ENCODE measurements around the gene OXCT1.
"Not testable (repeated sequence)": the region's sequence is repeated elsewhere in the genome, so short reads cannot be mapped to it uniquely, and the experiment has no call there.

Gene OXCT1

DNA sequence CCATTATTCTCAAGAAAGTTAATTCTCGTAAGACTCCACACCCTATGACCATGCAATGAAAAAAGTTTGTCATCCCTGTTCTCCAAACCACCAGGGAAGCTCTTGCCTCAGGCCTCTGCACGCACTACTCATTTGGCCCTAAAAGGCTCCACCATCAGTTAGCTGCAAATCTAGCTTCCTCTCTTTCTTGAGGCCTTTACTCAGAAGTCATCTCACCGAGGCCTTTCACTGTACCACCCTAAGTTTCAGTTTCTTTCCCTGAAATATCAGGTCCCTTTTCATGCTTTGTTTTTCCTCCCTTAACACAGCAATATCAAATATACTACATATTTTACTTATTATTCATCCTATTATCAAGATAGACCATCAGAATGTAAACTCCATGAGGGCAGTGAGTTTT lies 39.1 kb downstream of the OXCT1 start:
- DNase-seq (ENCODE audit: low read depth in 3 of 3, low spot score in 1 of 3), result no peak

DNA sequence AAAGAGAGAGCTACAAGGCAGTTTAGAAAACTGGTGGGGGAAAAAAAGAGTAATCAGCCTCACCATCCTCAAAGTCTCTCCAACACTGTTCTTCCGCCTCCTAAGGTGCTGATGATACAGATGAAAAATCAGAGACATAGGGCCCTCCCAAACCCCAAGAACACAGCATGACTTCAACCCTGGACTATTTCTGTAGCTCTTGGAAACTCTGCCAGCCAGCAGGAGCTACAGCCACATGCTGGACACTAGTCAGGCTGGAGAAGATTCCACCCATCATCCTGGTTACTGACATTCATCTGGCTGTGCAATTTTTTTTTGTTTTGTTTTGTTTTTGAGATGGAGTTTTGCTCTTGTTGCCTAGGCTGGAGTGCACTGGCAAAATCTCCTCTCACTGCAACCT lies 42.4 kb downstream of the OXCT1 start:
- DNase-seq (ENCODE audit: low read depth in 3 of 3, low spot score in 1 of 3), result no peak

DNA sequence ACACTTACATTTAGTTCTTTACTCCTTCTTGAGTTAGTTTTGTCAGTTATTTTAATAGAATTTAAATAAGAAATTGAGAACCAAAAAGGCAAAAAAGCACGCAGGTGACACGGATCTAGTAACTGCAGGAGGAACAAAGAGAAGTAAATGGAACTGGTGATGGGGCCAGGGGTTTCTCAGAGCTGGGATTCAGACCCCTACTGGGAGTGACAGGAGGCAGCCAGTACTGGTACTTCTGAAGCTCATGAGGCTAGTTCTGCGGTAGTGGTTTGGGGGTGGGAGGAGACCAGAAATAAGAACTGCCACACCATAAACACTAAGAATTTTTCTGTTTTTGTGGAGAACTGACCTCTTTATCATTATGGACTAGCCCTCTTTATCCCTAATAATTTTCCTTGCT lies 48.2 kb downstream of the OXCT1 start:
- DNase-seq (ENCODE audit: low read depth in 3 of 3, low spot score in 1 of 3), result no peak

- DNase-seq (ENCODE audit: low read depth in 3 of 3, low spot score in 1 of 3), result no peak
These were observed 49.2 kb downstream of the OXCT1 start for GRCh38 chr5:41821051-41821450.

DNA sequence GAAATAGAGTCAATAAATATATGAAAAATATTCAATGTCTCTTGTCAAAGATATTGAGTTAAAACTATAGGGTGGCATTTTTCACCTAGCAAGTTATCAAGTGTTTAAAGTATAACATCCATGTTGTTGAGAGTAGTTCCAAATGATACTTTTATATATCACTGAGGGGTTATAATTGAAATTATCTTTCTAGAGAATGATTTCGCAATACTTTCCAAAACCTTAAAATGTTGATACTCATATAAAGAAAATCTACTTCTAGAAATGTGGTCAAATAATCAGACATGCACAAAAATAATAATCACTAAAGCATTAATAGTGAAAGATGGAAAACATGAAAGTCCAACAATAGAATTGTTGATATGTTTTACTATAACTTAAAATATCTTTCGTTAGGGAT lies 50.1 kb downstream of the OXCT1 start:
- no peak for DNase-seq (ENCODE audit: low read depth in 3 of 3, low spot score in 1 of 3)

- no peak for DNase-seq (ENCODE audit: low read depth in 3 of 3, low spot score in 1 of 3)
These were observed 52.5 kb downstream of the OXCT1 start for GRCh38 chr5:41817625-41818301.

GRCh38 chr5:41815663-41816229 lies 54.5 kb downstream of the OXCT1 start:
- no peak for DNase-seq (ENCODE audit: low read depth in 3 of 3, low spot score in 1 of 3)

- no peak for DNase-seq (ENCODE audit: low read depth in 3 of 3, low spot score in 1 of 3)
These were observed 55.0 kb downstream of the OXCT1 start for GRCh38 chr5:41815261-41815660.

- DNase-seq (ENCODE audit: low read depth in 3 of 3, low spot score in 1 of 3), result not testable (repeated sequence)
These were observed 55.9 kb downstream of the OXCT1 start for GRCh38 chr5:41814306-41814705.

DNA sequence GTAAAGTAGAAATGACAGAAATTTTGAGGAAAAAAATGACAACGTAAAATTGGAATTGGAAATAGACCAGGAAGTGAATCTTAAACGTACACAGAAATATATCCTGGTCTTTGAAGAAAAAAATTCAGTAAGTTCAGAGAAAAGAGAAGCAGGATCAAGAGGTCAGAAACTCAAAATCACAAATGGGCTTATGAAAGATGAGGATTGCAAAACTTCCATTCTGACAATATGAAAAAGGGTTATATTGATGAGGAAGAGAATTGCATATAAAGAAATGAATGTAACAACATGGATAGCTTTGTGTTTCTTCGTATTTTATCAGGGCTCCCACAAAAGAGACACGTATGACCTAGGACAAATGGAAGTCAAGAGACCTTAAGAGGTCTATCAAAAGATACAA lies 58.1 kb downstream of the OXCT1 start:
- DNase-seq (ENCODE audit: low read depth in 3 of 3, low spot score in 1 of 3), result no peak

DNA sequence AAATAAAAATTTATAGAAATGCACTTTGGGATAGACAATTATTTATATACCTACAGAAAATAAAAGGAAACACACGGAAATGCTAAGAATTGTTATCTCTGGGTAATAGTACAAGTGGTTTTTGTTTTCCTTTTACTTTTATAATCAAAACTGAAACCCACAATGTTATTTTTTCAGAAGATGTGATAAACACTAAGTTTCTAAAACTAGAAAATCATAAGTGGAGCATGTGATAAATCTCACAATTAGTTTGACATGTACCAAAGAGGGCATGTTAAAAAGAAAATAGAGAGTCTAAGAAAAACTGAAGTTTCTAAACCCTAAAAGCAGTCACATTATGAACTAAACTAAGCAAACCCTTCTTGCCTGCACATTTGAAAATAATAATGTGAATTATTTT lies 61.1 kb downstream of the OXCT1 start:
- DNase-seq (ENCODE audit: low read depth in 3 of 3, low spot score in 1 of 3), result no peak

DNA sequence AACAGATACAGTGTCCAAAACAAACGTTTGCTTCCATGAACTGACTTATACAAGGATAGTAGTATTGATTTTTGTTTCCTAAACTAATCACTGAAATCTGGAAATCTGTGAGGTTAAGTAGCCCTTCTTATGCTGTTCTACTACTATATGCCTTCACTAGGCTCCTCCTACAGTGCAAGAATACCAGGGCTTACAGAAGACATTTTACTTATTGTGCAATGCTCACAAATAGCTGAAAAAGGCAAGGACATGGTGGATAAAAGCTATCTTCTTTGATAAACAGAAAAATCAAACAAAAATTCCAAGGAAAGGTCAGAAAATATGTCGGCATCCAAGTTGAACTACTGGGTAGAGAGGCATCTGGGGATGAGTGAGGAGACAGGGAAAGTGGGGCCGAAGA lies 61.9 kb downstream of the OXCT1 start:
- DNase-seq (ENCODE audit: low read depth in 3 of 3, low spot score in 1 of 3), result no peak

DNA sequence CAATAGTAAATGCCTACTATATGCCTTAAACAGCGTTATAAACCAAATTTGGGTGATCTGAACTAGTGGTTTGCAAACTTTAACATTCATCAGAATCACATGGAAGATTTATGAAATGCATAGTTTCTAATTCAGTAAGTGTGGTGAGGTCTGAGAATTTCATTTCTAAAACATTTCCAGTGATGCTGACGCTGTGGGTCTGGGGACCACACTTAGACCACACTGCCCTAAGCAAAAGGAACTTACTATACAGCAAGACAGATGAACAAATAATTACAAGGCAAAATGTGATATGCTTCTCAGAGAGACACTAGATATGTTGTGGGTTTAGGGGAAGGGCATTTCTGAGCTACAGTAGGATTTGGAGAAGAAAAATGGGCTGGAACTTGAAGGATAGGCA lies 72.6 kb downstream of the OXCT1 start:
- no peak for DNase-seq (ENCODE audit: low read depth in 3 of 3, low spot score in 1 of 3)

GRCh38 chr5:41796061-41796460 lies 74.2 kb downstream of the OXCT1 start:
- no peak for DNase-seq (ENCODE audit: low read depth in 3 of 3, low spot score in 1 of 3)

GRCh38 chr5:41795125-41795524 lies 75.1 kb downstream of the OXCT1 start:
- no peak for DNase-seq (ENCODE audit: low read depth in 3 of 3, low spot score in 1 of 3)

GRCh38 chr5:41794471-41794870 lies 75.8 kb downstream of the OXCT1 start:
- DNase-seq (ENCODE audit: low read depth in 3 of 3, low spot score in 1 of 3), result no peak

DNA sequence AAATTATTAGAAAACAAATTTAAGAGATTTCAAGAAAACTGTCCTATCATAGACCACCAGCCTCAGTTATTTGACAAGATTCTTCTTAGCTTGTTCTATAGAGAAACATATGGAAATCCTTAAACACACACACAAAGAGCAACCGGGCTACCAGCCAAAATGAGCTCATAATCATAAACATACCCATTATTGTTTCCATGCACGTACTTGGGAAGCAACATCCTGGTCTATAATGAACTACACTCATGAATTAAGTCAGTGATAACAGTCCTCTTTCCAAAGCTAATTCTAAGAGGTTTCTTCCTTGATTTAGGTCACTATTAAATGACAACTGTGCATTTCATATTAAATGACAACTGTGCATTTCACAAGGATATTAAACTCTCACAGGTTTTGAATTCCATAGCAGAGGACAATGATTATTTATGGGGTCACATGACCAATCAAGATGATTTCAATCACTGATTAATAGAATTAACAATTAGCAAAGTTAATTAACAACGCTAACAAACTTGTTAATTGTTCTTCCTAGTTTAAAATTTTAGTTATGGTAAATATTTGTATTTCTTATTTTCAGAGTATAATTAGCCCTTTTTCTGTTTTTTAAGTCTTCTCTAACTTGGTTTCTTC lies 77.0 kb downstream of the OXCT1 start:
- no peak for DNase-seq (ENCODE audit: low read depth in 3 of 3, low spot score in 1 of 3)

- no peak for DNase-seq (ENCODE audit: low read depth in 3 of 3, low spot score in 1 of 3)
These were observed 80.0 kb downstream of the OXCT1 start for GRCh38 chr5:41790038-41790776.

DNA sequence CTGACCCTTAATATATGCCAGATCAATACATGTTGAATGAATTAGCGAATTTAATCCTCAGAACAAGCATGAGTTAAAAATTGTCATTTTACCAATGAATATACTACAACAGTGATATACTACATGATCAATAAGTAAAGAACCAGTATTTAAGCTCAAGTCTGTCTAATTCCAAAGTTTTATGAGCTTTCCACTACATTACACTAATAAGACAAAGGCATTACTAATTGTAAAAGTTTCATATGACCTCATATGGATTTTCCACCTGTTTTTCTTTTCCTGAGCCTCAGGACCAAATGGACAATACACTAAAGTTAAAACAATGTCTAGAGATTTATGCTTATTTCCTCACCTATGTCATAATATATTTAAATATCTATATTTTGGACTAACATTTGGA lies 80.8 kb downstream of the OXCT1 start:
- no peak for DNase-seq (ENCODE audit: low read depth in 3 of 3, low spot score in 1 of 3)

- DNase-seq (ENCODE audit: low read depth in 3 of 3, low spot score in 1 of 3), result no peak
These were observed 81.3 kb downstream of the OXCT1 start for GRCh38 chr5:41788941-41789368.

DNA sequence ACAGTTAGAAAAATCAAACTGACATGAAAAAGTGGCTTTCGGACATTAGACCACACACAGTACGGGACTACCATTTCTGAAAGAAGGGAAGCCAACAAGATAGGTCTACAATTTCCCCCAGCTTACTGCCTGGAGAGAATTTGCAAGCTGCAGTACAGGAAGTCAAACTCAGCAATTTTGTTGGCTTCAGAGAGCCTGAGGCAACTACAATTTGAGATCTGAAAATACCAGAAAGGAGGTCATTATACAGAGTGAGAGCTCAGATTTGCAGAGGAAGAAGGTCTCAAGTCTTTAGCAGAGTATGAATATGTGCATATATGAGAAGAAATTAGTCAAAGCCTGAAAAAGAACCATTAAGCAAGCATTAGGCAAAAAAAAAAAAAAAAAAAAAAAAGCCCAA lies 83.0 kb downstream of the OXCT1 start:
- no peak for DNase-seq (ENCODE audit: low read depth in 3 of 3, low spot score in 1 of 3)

- DNase-seq (ENCODE audit: low read depth in 3 of 3, low spot score in 1 of 3), result no peak
These were observed 85.2 kb downstream of the OXCT1 start for GRCh38 chr5:41785061-41785460.
